Adrenal gland (tissue), 12 donors: ENCODE results near the gene TEAD4. TPM values are rescaled to one million over a fixed set of nuclear protein-coding genes. Genes with fewer than 3 reads are reported as not detected.

Source experiments
- DNase-seq, 7 donors: peaks; one replicate each; pipeline ENCODE4 v3.0.0-alpha.2; 2019 to 2020
- H3K27ac ChIP-seq, 5 donors: fragments of 200-600 bp; sonication (generic) in 4 of 5; 1 replicate in 3 of 5; 2 replicates in 2 of 5; pipeline versions ENCODE4 v1.5.1 to v1.8.0; 2016 to 2020; ENCODE audit warnings: mild to moderate bottlenecking in 1 of 5
- H3K27me3 ChIP-seq: fragments of 200-600 bp; 2 replicates; pipeline ENCODE4 v1.8.0; 2021
- H3K36me3 ChIP-seq, 2 donors: fragments of 200-600 bp; replicated peaks in 1 of 2; 1 replicate in 1 of 2; 2 replicates in 1 of 2; pipeline versions ENCODE4 v1.5.1 to v1.8.0; 2018 to 2022
- H3K4me1 ChIP-seq, 2 donors: fragments of 200-600 bp; replicated peaks in 1 of 2; 1 replicate in 1 of 2; 2 replicates in 1 of 2; pipeline versions ENCODE4 v1.5.1 to v1.8.0; 2018 to 2021
- H3K4me3 ChIP-seq, 4 donors: fragments of 200-600 bp; sonication (generic) in 3 of 4; one replicate each; pipeline ENCODE4 v1.5.1; 2016 to 2018
- H3K9me3 ChIP-seq, 3 donors: fragments of 200-600 bp; sonication (generic) in 1 of 3; replicated peaks in 1 of 3; 1 replicate in 2 of 3; 2 replicates in 1 of 3; pipeline versions ENCODE4 v1.5.1 to v1.8.0; 2016 to 2021
- CTCF ChIP-seq, 6 experiments: fragments of 450-650 bp in 4 of 6; fragments of 200-600 bp in 2 of 6; sonication (generic) in 1 of 6; IDR thresholded peaks; 1 replicate in 5 of 6; 2 replicates in 1 of 6; pipeline versions ENCODE4 v1.5.1 to v1.8.0; 2016 to 2021; ENCODE audit warnings: antibody characterized with exemption in 6 of 6, mild to moderate bottlenecking in 2 of 6, moderate library complexity in 1 of 6
- POLR2A ChIP-seq, 2 donors: fragments of 450-650 bp; IDR thresholded peaks; one replicate each; pipeline ENCODE4 v1.6.1; 2017; ENCODE audit warnings: antibody characterized with exemption in 2 of 2, mild to moderate bottlenecking in 2 of 2, moderate library complexity in 1 of 2
- WGBS, 4 donors: extraction: QIAGEN DNeasy Blood & Tissue Kit in 2 of 4; methylation state at CpG; one replicate each; pipeline versions ENCODE4 v1.1.5 to v1.1.7; 2013 to 2017; 5-methylcytosine and 5-hydroxymethylcytosine counted together
- intact Hi-C, 2 donors: fragments of 100-400 bp; cut with DNase I; formaldehyde crosslinking; loops; one replicate each; pipeline versions ENCODE4 v1.14.1 to v1.15.0; 2022 to 2023
- polyA plus RNA-seq, 3 donors: library from polyadenylated mRNA; stranded (reverse); fragments of 200-250 nt in 2 of 3; fragments of 350-450 nt in 1 of 3; fragmentation: Illumina TruSeq in 1 of 3; extraction: RNeasy Lipid Tissue Mini Kit (QIAGEN cat#74804) in 1 of 3; gene quantifications; one replicate each; pipeline ENCODE4 v1.2.3, GENCODE V29; 2013 to 2014
- total RNA-seq, 9 donors: library from RNA; depleted of rRNA in 4 of 9; stranded (reverse); fragments of >200 nt in 4 of 9; fragments of 120-200 nt in 1 of 9; fragmentation: NEBNext Ultra II Directional in 1 of 9; extraction: Animal tissue kit (Norgen Biotek cat#: 25700) in 1 of 9; gene quantifications; one replicate each; pipeline versions ENCODE4 v1.1.0 to v1.2.4, GENCODE V29; 2013 to 2023
- donor health status: healthy with polysubstance abuse.
- donor health status: Bipolar disorder and iron deficiency.
- donor health status: DM: yes; HTN: yes; CAD: no.
- donor health status: DM: no; HTN: no; CAD: no.
- donor health status: DM: no; HTN: no; CAD: no.
- donor health status: DM: yes; HTN: yes; CAD: no.

Gene TEAD4
- total and polyA plus RNA-seq, 12 donors = 1.2 to 16.6 (median 7.6) TPM

GRCh38 chr12:3028108-3028507 lies 68.9 kb downstream of the TEAD4 start:
- H3K4me3 ChIP-seq = no peak overlapping the region
- no peak overlapping the region for H3K27ac ChIP-seq
- no peaks in the 10 kb centered on the region for H3K4me1 ChIP-seq
- 70 to 79% (median 73%) methylated on average over 7 of the region's 7 CpGs for WGBS, 4 donors
- H3K36me3 ChIP-seq = peaks cover 0 to 6% of the 10 kb centered on the region in 2 donors
- DNase-seq = no peak
- H3K9me3 ChIP-seq = no peaks in the 10 kb centered on the region
- H3K27me3 ChIP-seq = no peaks in the 10 kb centered on the region
- intact Hi-C loops = no loop called here
- TF ChIP-seq POLR2A (IDR thresholded peaks at IDR 0.05) (no peak), CTCF (IDR thresholded peaks at IDR 0.05) (no peak)

GRCh38 chr12:3030821-3031429 lies 71.7 kb downstream of the TEAD4 start:
- intact Hi-C loops = loop anchor here in 1 of 2 donors (10.0 kb wide), 1 partner anchor 146 kb away; no protein-coding TSS in a partner anchor
- Histone ChIP-seq H3K36me3 (peaks cover 0 to 6% of the 10 kb centered on the region in 2 donors), H3K4me1 (no peaks in the 10 kb centered on the region), H3K9me3 (no peaks in the 10 kb centered on the region), H3K27me3 (no peaks in the 10 kb centered on the region), H3K27ac (no peak overlapping the region), H3K4me3 (no peak overlapping the region)
- DNase-seq = no peak
- no peak for TF ChIP-seq POLR2A (IDR thresholded peaks at IDR 0.05)
- no peak for TF ChIP-seq CTCF (IDR thresholded peaks at IDR 0.05)
- 70 to 87% (median 73%) methylated on average over 9 to 21 of the region's 21 CpGs for WGBS, 4 donors

GRCh38 chr12:3032161-3032560 lies 73.0 kb downstream of the TEAD4 start:
- DNase-seq = no peak
- Histone ChIP-seq H3K27me3 (no peaks in the 10 kb centered on the region), H3K36me3 (no peaks in the 10 kb centered on the region), H3K9me3 (no peaks in the 10 kb centered on the region), H3K27ac (peak overlapping the region in 2 of 5 donors; percentile 44 to 55), H3K4me1 (no peaks in the 10 kb centered on the region), H3K4me3 (no peak overlapping the region)
- WGBS, 4 donors = 74 to 87% (median 77%) methylated on average over 6 to 12 of the region's 12 CpGs
- TF ChIP-seq CTCF (IDR thresholded peaks at IDR 0.05) (no peak), POLR2A (IDR thresholded peaks at IDR 0.05) (no peak)
- intact Hi-C loops = loop anchor here in 1 of 2 donors (10.0 kb wide), 1 partner anchor 147 kb away; no protein-coding TSS in a partner anchor

GRCh38 chr12:3032770-3033538 lies 73.8 kb downstream of the TEAD4 start:
- no peaks in the 10 kb centered on the region for H3K36me3 ChIP-seq
- no peaks in the 10 kb centered on the region for H3K27me3 ChIP-seq
- no peaks in the 10 kb centered on the region for H3K9me3 ChIP-seq
- no peak overlapping the region for H3K4me3 ChIP-seq
- DNase-seq = peak in 4 of 7 donors; percentile 38 to 68 (median 58)
- TF ChIP-seq POLR2A (IDR thresholded peaks at IDR 0.05) (no peak), CTCF (IDR thresholded peaks at IDR 0.05) (no peak)
- no peaks in the 10 kb centered on the region for H3K4me1 ChIP-seq
- intact Hi-C loops = loop anchor here in 1 of 2 donors (10.0 kb wide), 1 partner anchor 148 kb away; no protein-coding TSS in a partner anchor
- 52 to 77% (median 70%) methylated on average over 16 to 27 of the region's 27 CpGs for WGBS, 4 donors
- peak overlapping the region in 1 of 5 donors; percentile 55 for H3K27ac ChIP-seq
